Dermis blood vessel endothelial cell (primary cell): ENCODE results near the gene CELSR1. TPM values are rescaled to one million over a fixed set of nuclear protein-coding genes. Genes with fewer than 3 reads are reported as not detected.
"Not testable (repeated sequence)": the region's sequence is repeated elsewhere in the genome, so short reads cannot be mapped to it uniquely, and the experiment has no call there.

Source experiments
- DNase-seq: peaks from one replicate; pipeline ENCODE4 v3.0.0; 2010
- total RNA-seq: library from RNA; depleted of rRNA; stranded (reverse); fragments of >200 nt; gene quantifications from 2 replicates; pipeline ENCODE4 v1.2.3, GENCODE V29; 2014

The CELSR1 gene
- total RNA-seq, 1 donor from 2014 or later, result 28.2 TPM

GRCh38 chr22:46532416-46532815, 5.0 kb downstream of the CELSR1 start:
- DNase-seq, result no peak

GRCh38 chr22:46531581-46532175, 5.7 kb downstream of the CELSR1 start:
- DNase-seq, result no peak

- peak; percentile 52 for DNase-seq
Observed at GRCh38 chr22:46528121-46528610, 9.3 kb downstream of the CELSR1 start.

DNA sequence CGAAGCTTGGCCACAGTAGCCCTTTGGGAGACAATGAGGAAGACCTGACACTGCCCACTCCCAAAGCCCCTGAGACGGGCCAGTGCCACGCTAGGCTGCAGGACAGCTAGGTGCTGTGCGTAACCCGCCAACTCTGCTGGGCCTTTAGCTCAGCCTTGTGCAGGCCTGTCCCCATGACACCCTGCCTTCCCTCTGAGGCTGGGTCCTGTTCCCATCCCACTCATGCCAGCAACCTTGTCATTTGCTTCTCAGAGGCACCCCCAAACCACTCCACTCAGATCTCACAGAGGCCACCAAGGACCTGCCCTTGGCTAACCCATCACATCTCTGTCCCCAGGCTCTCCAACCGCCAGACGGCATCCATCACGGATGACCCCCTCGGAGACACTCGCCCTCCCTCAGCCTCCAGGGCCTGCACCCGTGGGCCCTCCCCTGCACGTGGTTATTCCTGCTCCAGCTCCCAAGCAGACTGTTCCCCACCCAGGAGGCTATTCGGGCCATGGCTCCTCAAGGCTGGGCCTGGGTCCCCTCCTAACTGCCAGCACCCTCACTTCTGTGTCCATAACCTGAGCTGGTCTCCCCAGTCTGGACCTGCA, 11.1 kb downstream of the CELSR1 start:
- DNase-seq, result no peak

DNA sequence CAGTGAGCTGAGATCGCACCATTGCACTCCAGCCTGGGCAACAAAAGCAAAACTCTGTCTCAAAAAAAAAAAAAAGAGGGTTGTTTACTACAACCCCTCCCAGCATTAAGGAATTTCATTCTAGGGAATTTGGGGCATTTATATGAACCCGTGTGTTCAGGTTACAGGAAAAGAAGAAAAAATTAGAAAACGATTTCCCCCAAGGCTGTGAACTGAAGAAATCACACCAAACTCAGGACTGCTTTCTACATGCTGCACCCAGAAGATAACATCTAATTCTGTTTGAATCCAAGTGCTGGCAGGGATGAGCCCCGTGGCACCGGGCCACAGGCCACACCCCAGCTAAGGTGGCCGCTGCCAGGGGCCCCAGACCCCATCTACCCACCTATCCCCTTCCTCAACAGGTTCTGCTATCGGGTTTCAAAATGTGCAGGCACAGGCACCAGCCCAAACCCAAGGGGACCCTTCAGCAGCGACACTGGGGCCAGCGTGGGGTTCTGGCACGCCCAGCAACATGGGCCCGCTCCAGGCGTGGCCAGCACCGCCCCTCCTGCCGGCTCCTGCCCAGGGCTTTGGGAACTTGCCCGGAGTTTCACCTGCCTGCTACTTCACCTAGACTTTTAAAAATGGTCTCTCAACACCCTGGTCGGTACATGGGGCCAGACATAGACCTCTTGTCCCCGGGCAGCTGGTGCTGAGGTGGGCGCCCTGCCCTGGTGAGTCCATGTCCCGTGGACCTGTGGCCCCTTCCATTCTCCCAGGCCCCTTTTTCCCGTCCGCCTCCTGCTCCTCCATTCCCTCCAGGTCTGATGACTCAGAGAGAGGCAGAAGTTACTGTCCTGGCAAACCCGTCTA, 11.8 kb downstream of the CELSR1 start:
- no peak for DNase-seq

- DNase-seq, result no peak
Observed at GRCh38 chr22:46524203-46524740, 13.1 kb downstream of the CELSR1 start.

DNA sequence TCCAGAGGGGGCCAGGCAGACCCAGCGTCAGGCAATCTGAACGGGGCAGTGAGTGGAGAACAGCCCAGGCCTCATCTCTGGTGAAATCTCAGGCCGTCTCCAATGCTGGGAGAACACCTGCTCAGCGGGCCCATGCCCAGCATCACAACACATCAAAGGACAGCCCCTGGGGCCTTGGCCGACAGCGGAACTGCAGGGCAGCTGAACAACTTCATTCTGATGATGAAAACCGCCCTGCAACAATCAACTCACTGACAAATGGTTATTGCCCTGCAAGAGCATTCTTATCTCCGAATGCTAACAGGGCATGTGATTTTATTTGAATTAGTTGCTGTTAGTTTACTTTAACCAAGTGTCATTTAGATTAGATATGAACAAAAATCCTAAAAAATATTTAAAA, 14.6 kb downstream of the CELSR1 start:
- no peak for DNase-seq

GRCh38 chr22:46521994-46522393, 15.4 kb downstream of the CELSR1 start:
- no peak for DNase-seq

GRCh38 chr22:46520880-46521279, 16.5 kb downstream of the CELSR1 start:
- no peak for DNase-seq

GRCh38 chr22:46519377-46519776, 18.0 kb downstream of the CELSR1 start:
- DNase-seq, result no peak

DNA sequence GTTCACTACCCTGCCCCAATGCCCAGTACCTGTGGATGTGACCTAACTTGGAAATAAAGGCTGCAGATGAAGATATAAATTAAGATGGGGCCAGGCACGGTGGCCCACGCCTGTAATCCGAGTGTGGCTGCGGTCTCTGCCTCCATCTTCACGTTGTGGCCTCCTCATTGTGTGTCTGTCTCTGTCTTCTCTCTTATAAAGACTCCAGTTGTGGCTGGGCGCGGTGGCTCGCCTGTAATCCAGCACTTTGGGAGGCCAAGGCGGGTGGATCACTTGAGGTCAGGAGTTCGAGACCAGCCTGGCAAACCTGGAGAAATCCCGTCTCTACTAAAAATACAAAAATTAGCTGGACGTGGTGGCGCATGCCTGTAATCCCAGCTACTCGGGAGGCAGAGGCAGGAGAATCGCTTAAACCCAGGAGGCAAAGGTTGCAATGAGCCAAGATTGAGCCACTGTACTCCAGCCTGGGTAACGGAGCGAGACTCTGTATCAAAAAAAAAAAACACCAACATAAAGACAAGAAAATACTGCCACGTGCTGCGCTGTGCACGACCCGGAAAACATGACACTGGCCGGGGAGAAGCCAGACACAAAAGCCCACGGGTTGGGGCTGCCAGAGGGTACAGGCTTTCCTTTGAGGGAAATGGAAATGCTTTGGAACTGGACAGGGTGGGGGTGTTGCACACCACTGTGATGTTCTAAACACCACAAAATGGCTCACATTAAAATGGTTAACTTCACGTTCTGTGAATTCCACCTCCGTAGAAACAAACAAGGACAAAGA, 18.7 kb downstream of the CELSR1 start:
- DNase-seq, result no peak

- DNase-seq, result no peak
Observed at GRCh38 chr22:46518038-46518437, 19.4 kb downstream of the CELSR1 start.

- DNase-seq, result peak; percentile 75
Observed at GRCh38 chr22:46517255-46517761, 20.1 kb downstream of the CELSR1 start.

GRCh38 chr22:46516638-46517037, 20.8 kb downstream of the CELSR1 start:
- DNase-seq, result no peak

DNA sequence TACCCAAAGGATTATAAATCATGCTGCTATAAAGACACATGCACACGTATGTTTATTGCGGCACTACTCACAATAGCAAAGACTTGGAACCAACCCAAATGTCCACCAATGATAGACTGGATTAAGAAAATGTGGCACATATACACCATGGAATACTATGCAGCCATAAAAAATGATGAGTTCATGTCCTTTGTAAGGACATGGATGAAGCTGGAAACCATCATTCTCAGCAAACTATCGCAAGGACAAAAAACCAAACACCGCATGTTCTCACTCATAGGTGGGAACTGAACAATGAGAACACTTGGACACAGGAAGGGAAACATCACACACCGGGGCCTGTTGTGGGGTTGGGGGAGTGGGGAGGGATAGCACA, 21.3 kb downstream of the CELSR1 start:
- DNase-seq, result not testable (repeated sequence)

DNA sequence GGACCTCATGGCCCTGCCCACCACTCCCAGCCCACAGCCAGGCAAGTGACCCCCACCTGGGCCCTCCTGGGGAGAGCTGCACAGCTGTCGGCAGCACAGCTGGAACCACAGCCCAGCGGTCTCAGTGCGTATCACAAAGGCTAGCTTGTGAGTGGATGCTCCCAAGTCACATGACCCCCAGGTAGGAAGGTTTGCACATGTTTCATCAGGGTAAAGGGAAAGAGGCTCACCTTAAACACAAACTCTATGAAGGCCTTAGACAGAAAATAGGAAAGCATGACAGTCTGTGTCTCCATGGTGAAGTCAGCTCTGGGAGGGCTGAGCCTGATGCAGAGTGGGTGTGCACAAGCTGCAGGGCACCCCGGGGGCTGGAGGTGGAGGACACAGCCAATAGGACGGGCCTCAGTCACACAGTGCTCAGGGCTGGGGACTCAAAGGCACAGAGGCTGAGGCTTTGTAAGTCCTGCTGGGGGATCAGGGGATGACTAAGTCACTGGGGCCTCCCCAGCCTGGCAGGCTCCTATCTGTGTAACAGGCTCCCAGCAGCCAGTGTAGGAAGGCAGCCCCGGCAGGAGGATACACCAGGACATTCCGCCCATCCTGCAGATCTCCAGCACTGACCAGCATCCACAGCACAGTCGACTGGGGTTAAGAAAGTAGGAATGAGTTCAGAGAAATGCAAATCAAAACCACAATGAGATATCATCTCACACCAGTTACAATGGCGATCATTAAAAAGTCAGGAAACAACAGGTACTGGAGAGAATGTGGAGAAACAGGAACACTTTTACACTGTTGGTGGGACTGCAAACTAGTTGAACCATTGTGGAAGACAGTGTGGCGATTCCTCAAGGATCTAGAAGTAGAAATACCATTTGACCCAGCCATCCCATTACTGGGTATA, 22.0 kb downstream of the CELSR1 start:
- no peak for DNase-seq

DNA sequence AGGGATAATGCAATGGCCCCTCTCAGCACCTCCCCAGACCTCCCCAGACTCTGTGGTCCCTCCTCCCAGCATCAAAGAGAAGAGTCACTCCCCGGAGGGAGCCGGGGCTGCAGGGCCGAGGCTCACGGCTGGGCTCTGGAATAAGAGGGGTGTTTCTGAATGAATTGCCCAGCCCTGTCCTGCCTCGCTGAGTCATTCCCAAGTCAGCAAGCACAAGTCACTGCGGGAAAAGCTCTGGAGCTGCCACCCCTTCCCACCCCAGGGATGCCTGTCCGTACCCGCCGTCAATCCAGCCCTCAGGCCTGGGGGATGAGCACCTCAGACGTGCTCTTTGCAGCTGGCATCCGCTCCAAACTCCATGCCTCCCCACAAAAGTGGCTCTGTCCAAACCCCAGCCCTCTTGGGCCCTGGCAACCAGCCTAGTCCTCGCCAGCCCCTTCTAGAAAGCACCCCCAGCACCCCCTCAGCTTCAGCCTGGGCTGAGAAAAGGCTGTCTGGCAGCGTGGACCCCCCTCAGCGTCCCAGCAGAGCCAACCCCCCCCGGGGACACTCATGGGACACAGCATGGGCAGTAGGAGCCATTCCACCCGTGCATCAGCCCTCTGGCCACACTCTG, 22.7 kb downstream of the CELSR1 start:
- DNase-seq, result no peak

DNA sequence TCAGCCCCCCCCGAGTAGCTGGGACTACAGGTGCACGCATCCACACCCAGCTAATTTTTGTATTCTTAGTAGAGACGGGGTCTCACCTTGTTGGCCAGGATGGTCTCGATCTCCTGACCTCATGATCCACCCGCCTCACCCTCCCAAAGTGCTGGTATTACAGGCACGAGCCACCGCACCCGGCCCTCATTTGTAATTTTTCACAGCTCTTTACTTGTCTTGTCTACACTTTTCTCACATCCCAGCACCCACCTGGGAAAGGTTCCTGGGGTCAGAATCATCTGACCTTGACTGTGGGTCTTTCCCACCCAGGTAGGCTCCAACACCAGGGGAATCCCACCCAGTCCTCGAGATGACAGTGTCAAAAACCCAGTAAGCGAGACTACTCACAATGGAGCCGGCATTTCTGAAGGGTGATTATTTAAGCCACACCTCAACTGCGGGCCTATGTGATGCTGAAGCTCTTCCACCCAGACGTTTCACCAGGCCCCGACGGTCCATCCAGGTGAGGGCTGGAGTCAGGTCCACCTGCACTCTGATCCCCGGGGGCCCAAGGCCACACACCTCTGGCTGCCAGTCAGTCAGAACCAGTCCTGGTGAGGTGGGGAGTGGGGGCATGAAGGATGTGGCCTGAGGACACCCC, 23.4 kb downstream of the CELSR1 start:
- DNase-seq, result no peak

DNA sequence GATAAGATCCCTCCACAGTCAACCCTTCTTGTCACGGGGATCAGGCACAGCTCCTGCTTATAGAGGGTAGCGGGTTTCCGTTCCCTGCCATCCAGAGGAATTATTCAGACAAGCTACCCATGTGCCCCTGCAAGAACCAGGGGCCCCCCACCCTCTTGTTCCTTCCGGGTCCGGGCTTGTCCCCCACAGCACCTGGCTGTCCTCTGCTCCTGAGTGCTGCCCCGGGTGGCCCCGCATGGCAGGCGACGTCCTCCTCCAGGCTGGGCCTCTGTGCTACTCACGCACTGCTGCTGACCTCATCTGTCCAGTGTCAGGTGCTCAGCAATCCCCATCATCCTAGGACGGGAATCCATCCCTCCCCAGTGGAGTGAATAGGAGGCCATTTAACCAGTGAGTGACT, 24.7 kb downstream of the CELSR1 start:
- no peak for DNase-seq

- no peak for DNase-seq
Observed at GRCh38 chr22:46512039-46512370, 25.4 kb downstream of the CELSR1 start.
